HepG2 (cell line): Measurements from ENCODE around the gene PGK1.

Experiments used
- BHLHE40 ChIP-seq: IDR thresholded peaks from 2 replicates; pipeline ENCODE4 v1.6.1; 2011; ENCODE audit warnings: low read length, improper control_type of control experiment
- NR1H2 ChIP-seq: sonication (generic); formaldehyde crosslinking; IDR thresholded peaks from 2 replicates; pipeline ENCODE4 v1.8.1; 2022; ENCODE audit warnings: low read depth, missing genetic modification reagents, borderline replicate concordance
- TAF1 ChIP-seq: sonication (generic); formaldehyde crosslinking; IDR thresholded peaks from 2 replicates; pipeline ENCODE4 v1.4.0; 2020; ENCODE audit warnings: missing genetic modification reagents

DNA sequence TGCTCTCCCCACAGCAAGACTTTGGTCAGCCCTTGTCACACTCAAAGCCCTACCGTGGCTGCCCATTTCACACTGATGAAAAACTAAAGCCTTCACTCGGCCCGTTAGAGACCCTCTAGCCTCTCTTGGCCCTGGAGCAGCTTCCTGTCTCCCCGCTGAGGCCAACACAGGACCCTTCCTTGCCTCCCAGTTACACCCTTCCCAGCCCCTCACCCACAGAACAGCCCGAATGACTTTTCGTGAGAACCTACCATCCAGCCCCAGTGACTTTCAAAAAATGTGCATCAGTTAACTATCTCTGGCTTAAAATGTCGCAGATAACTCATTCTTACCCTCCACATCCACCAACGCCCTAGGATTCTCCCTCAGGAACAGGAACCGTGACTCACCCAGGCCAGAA is 36.2 kb downstream of the PGK1 start:
- TF ChIP-seq TAF1 (CRISPR knock-in tag) (no peak), BHLHE40 (no peak), NR1H2 (CRISPR knock-in tag) (no peak)
